CD4-positive, CD25-positive, alpha-beta regulatory T cell (primary cell): Measurements from ENCODE around the gene TMEM163. TPM values are rescaled to one million over a fixed set of nuclear protein-coding genes. Genes with fewer than 3 reads are reported as not detected.

ENCODE experiments used
- ATAC-seq, 2 donors: fragments of 150-1000 bp; cut with Tn5 transposase; one replicate each; pipeline ENCODE4 v1.10.0; 2021; ENCODE audit warnings: low read depth in 2 of 2, moderate number of reproducible peaks in 2 of 2, moderate library complexity in 1 of 2
- DNase-seq, 3 donors: peaks; one replicate each; pipeline versions ENCODE4 v3.0.0 to v3.0.0-alpha.2; 2012 to 2022; ENCODE audit warnings: mixed read lengths in 1 of 3
- H3K27ac ChIP-seq: one replicate; pipeline ENCODE4 v1.7.0; 2013; ENCODE audit warnings: mild to moderate bottlenecking, low read length; ENCODE audit not compliant: insufficient read depth, poor library complexity, severe bottlenecking
- H3K27me3 ChIP-seq: one replicate; pipeline ENCODE4 v1.7.0; 2013; ENCODE audit warnings: low read length; ENCODE audit not compliant: control insufficient read depth, insufficient read depth
- H3K36me3 ChIP-seq: one replicate; pipeline ENCODE4 v1.7.0; 2013; ENCODE audit warnings: mild to moderate bottlenecking, low read length, moderate library complexity; ENCODE audit not compliant: control insufficient read depth, insufficient read depth
- H3K4me1 ChIP-seq: 2 replicates; pipeline ENCODE4 v1.7.0; 2013; ENCODE audit warnings: mild to moderate bottlenecking, low read length; ENCODE audit not compliant: insufficient read depth, control insufficient read depth, poor library complexity, severe bottlenecking
- H3K4me3 ChIP-seq: one replicate; pipeline ENCODE4 v1.7.0; 2013; ENCODE audit warnings: low read depth, mild to moderate bottlenecking, low read length, moderate library complexity
- H3K9me3 ChIP-seq, 2 experiments: 1 replicate in 1 of 2; 2 replicates in 1 of 2; pipeline ENCODE4 v1.7.0; 2013; ENCODE audit warnings: low read length in 2 of 2, mild to moderate bottlenecking in 1 of 2, moderate library complexity in 1 of 2; ENCODE audit not compliant: control insufficient read depth in 2 of 2
- H3K27ac Mint-ChIP-seq, 3 donors: one replicate each; pipeline ENCODE4 v1.8.0; 2020 to 2022; ENCODE audit warnings: mild to moderate bottlenecking in 3 of 3, mixed read lengths in 3 of 3, moderate library complexity in 2 of 3
- H3K27me3 Mint-ChIP-seq: one replicate; pipeline ENCODE4 v1.8.0; 2022; ENCODE audit warnings: mild to moderate bottlenecking, mixed read lengths
- H3K36me3 Mint-ChIP-seq: one replicate; pipeline ENCODE4 v1.8.0; 2020; ENCODE audit warnings: mixed read lengths
- H3K4me1 Mint-ChIP-seq, 4 donors: one replicate each; pipeline ENCODE4 v1.8.0; 2020 to 2022; ENCODE audit warnings: mixed read lengths in 4 of 4, mild to moderate bottlenecking in 1 of 4
- H3K4me3 Mint-ChIP-seq, 4 donors: one replicate each; pipeline ENCODE4 v1.8.0; 2020 to 2022; ENCODE audit warnings: mild to moderate bottlenecking in 4 of 4, mixed read lengths in 4 of 4, moderate library complexity in 3 of 4
- H3K9me3 Mint-ChIP-seq, 7 donors: one replicate each; pipeline ENCODE4 v1.8.0; 2020 to 2022; ENCODE audit warnings: mixed read lengths in 7 of 7, mild to moderate bottlenecking in 3 of 7, moderate library complexity in 2 of 7
- polyA plus RNA-seq, 4 donors: library from polyadenylated mRNA; unstranded; fragments of 300-500 nt; fragmentation: Illumina TruSeq; gene quantifications; one replicate each; pipeline ENCODE4 v1.2.3, GENCODE V29; 2021
- total RNA-seq: library from RNA; stranded (reverse); gene quantifications from one replicate; pipeline ENCODE4 v1.2.3, GENCODE V29; 2022

The TMEM163 gene
- total and polyA plus RNA-seq, 5 donors from 2014 or later: 0.08 to 1.0 (median 0.33) TPM

GRCh38 chr2:134705861-134706586, 12.8 kb downstream of the TMEM163 start:
- H3K27me3 Mint-ChIP-seq: peaks cover 69% of the 10 kb centered on the region
- Histone ChIP-seq H3K4me3 (no peak overlapping the region), H3K27ac (no peak overlapping the region), H3K9me3 (no peaks in the 10 kb centered on the region), H3K4me1 (peaks cover 13% of the 10 kb centered on the region), H3K36me3 (no peaks in the 10 kb centered on the region), H3K27me3 (peaks cover 17% of the 10 kb centered on the region)
- ATAC-seq (no peak), DNase-seq (no peak)
- peak overlapping the region in 2 of 4 donors; percentile 37 to 82 for H3K4me3 Mint-ChIP-seq
- H3K4me1 Mint-ChIP-seq: peaks cover 5 to 20% (median 8%) of the 10 kb centered on the region in 4 donors
- no peak overlapping the region for H3K27ac Mint-ChIP-seq
- H3K36me3 Mint-ChIP-seq: no peaks in the 10 kb centered on the region
- H3K9me3 Mint-ChIP-seq: peaks cover 0 to 3% (median 0%) of the 10 kb centered on the region in 7 donors

- H3K27ac Mint-ChIP-seq: no peak overlapping the region
- peaks cover 66% of the 10 kb centered on the region for H3K27me3 Mint-ChIP-seq
- no peak for ATAC-seq
- no peak overlapping the region for H3K4me3 ChIP-seq
- peaks cover 13% of the 10 kb centered on the region for H3K4me1 ChIP-seq
- H3K4me1 Mint-ChIP-seq: peaks cover 5 to 20% (median 8%) of the 10 kb centered on the region in 4 donors
- peaks cover 0 to 3% (median 0%) of the 10 kb centered on the region in 7 donors for H3K9me3 Mint-ChIP-seq
- no peak overlapping the region for H3K27ac ChIP-seq
- no peaks in the 10 kb centered on the region for H3K36me3 ChIP-seq
- no peak for DNase-seq
- no peak overlapping the region for H3K4me3 Mint-ChIP-seq
- no peaks in the 10 kb centered on the region for H3K36me3 Mint-ChIP-seq
- peaks cover 16% of the 10 kb centered on the region for H3K27me3 ChIP-seq
- no peaks in the 10 kb centered on the region for H3K9me3 ChIP-seq
These were observed 14.6 kb downstream of the TMEM163 start for GRCh38 chr2:134704173-134704572.

GRCh38 chr2:134703426-134703825, 15.4 kb downstream of the TMEM163 start:
- H3K4me3 ChIP-seq: no peak overlapping the region
- Mint-ChIP-seq H3K9me3 (peaks cover 0 to 3% (median 0%) of the 10 kb centered on the region in 7 donors), H3K27ac (no peak overlapping the region), H3K4me1 (peaks cover 5 to 20% (median 8%) of the 10 kb centered on the region in 4 donors), H3K36me3 (no peaks in the 10 kb centered on the region), H3K4me3 (peak overlapping the region in 1 of 4 donors; percentile 12), H3K27me3 (peaks cover 67% of the 10 kb centered on the region)
- no peak for ATAC-seq
- no peaks in the 10 kb centered on the region for H3K9me3 ChIP-seq
- peaks cover 12% of the 10 kb centered on the region for H3K27me3 ChIP-seq
- H3K27ac ChIP-seq: no peak overlapping the region
- no peaks in the 10 kb centered on the region for H3K36me3 ChIP-seq
- peaks cover 13% of the 10 kb centered on the region for H3K4me1 ChIP-seq
- no peak for DNase-seq

GRCh38 chr2:134700730-134701129, 18.1 kb downstream of the TMEM163 start:
- peaks cover 0 to 3% (median 0%) of the 10 kb centered on the region in 7 donors for H3K9me3 Mint-ChIP-seq
- peaks cover 0 to 5% (median 0%) of the 10 kb centered on the region in 4 donors for H3K4me1 Mint-ChIP-seq
- Histone ChIP-seq H3K36me3 (no peaks in the 10 kb centered on the region), H3K4me1 (no peaks in the 10 kb centered on the region), H3K27ac (no peak overlapping the region), H3K27me3 (peaks cover 12% of the 10 kb centered on the region), H3K9me3 (no peaks in the 10 kb centered on the region), H3K4me3 (no peak overlapping the region)
- no peak overlapping the region for H3K4me3 Mint-ChIP-seq
- ATAC-seq (no peak), DNase-seq (no peak)
- H3K27me3 Mint-ChIP-seq: peaks cover 73% of the 10 kb centered on the region
- H3K27ac Mint-ChIP-seq: no peak overlapping the region
- no peaks in the 10 kb centered on the region for H3K36me3 Mint-ChIP-seq

- Mint-ChIP-seq H3K4me1 (no peaks in the 10 kb centered on the region), H3K27ac (no peak overlapping the region), H3K9me3 (no peaks in the 10 kb centered on the region), H3K36me3 (no peaks in the 10 kb centered on the region), H3K4me3 (no peak overlapping the region), H3K27me3 (peaks cover 43% of the 10 kb centered on the region)
- Histone ChIP-seq H3K4me1 (no peaks in the 10 kb centered on the region), H3K27me3 (no peaks in the 10 kb centered on the region), H3K4me3 (no peak overlapping the region), H3K9me3 (no peaks in the 10 kb centered on the region), H3K27ac (no peak overlapping the region), H3K36me3 (no peaks in the 10 kb centered on the region)
- DNase-seq (no peak), ATAC-seq (no peak)
These were observed 24.4 kb downstream of the TMEM163 start for GRCh38 chr2:134694411-134694810.

- no peak for ATAC-seq
- Mint-ChIP-seq H3K4me3 (no peak overlapping the region), H3K27ac (no peak overlapping the region)
These were observed 25.2 kb downstream of the TMEM163 start for GRCh38 chr2:134693359-134694330.

GRCh38 chr2:134692499-134692898, 26.3 kb downstream of the TMEM163 start:
- H3K27ac ChIP-seq: no peak overlapping the region
- peaks cover 24% of the 10 kb centered on the region for H3K27me3 Mint-ChIP-seq
- DNase-seq (peak in 2 of 3 donors; percentile 12 to 26), ATAC-seq (peak in 1 of 2 donors; percentile 71)
- peaks cover 0 to 2% (median 0%) of the 10 kb centered on the region in 7 donors for H3K9me3 Mint-ChIP-seq
- no peaks in the 10 kb centered on the region for H3K9me3 ChIP-seq
- H3K4me1 ChIP-seq: no peaks in the 10 kb centered on the region
- no peak overlapping the region for H3K27ac Mint-ChIP-seq
- H3K36me3 Mint-ChIP-seq: no peaks in the 10 kb centered on the region
- no peak overlapping the region for H3K4me3 ChIP-seq
- H3K36me3 ChIP-seq: no peaks in the 10 kb centered on the region
- no peaks in the 10 kb centered on the region for H3K4me1 Mint-ChIP-seq
- H3K27me3 ChIP-seq: no peaks in the 10 kb centered on the region
- no peak overlapping the region for H3K4me3 Mint-ChIP-seq

More at GRCh38 chr2:134693359-134694330, 25.2 kb downstream of the TMEM163 start:
- no peak for DNase-seq
- H3K4me3 ChIP-seq: no peak overlapping the region
- H3K36me3 Mint-ChIP-seq: no peaks in the 10 kb centered on the region
- H3K9me3 ChIP-seq: no peaks in the 10 kb centered on the region
- H3K36me3 ChIP-seq: no peaks in the 10 kb centered on the region
- no peaks in the 10 kb centered on the region for H3K4me1 ChIP-seq
- no peaks in the 10 kb centered on the region for H3K27me3 ChIP-seq
- no peak overlapping the region for H3K27ac ChIP-seq
- H3K9me3 Mint-ChIP-seq: peaks cover 0 to under 1% (median 0%) of the 10 kb centered on the region in 7 donors
- no peaks in the 10 kb centered on the region for H3K4me1 Mint-ChIP-seq
- H3K27me3 Mint-ChIP-seq: peaks cover 36% of the 10 kb centered on the region
